GM18909 (cell line): ENCODE measurements around the gene PBOV1.

Source experiments
- ATAC-seq: cut with Tn5 transposase; IDR thresholded peaks from one replicate; pipeline ENCODE4 v1.9.1; 2021; ENCODE audit warnings: mild to moderate bottlenecking; ENCODE audit not compliant: unreplicated experiment, poor library complexity

Gene PBOV1

GRCh38 chr6:138218449-138218848, at the start of gene PBOV1:
PBOV1 (minus strand) TSS chr6:138218491; CDS start chr6:138218395, 96 bp downstream.
- no peak for ATAC-seq

GRCh38 chr6:138266095-138266494, 47.8 kb upstream of the PBOV1 start:
- ATAC-seq, result no peak

- ATAC-seq, result no peak
Observed at GRCh38 chr6:138264372-138264880, 46.1 kb upstream of the PBOV1 start.

GRCh38 chr6:138263963-138264362, 45.7 kb upstream of the PBOV1 start:
- no peak for ATAC-seq

GRCh38 chr6:138261116-138261780, 43.0 kb upstream of the PBOV1 start:
- no peak for ATAC-seq

GRCh38 chr6:138258991-138259390, 40.7 kb upstream of the PBOV1 start:
- no peak for ATAC-seq

- ATAC-seq, result no peak
Observed at GRCh38 chr6:138258197-138258596, 39.9 kb upstream of the PBOV1 start.

- no peak for ATAC-seq
Observed at GRCh38 chr6:138257638-138258040, 39.3 kb upstream of the PBOV1 start.

- no peak for ATAC-seq
Observed at GRCh38 chr6:138255443-138255842, 37.2 kb upstream of the PBOV1 start.

- no peak for ATAC-seq
Observed at GRCh38 chr6:138253731-138254130, 35.4 kb upstream of the PBOV1 start.

- ATAC-seq, result no peak
Observed at GRCh38 chr6:138250513-138251247, 32.4 kb upstream of the PBOV1 start.

- ATAC-seq, result no peak
Observed at GRCh38 chr6:138250053-138250452, 31.8 kb upstream of the PBOV1 start.

- no peak for ATAC-seq
Observed at GRCh38 chr6:138248878-138249277, 30.6 kb upstream of the PBOV1 start.

GRCh38 chr6:138248011-138248410, 29.7 kb upstream of the PBOV1 start:
- no peak for ATAC-seq

- no peak for ATAC-seq
Observed at GRCh38 chr6:138246650-138247440, 28.6 kb upstream of the PBOV1 start.

GRCh38 chr6:138245751-138246150, 27.5 kb upstream of the PBOV1 start:
- ATAC-seq, result no peak

GRCh38 chr6:138242987-138243592, 24.8 kb upstream of the PBOV1 start:
- ATAC-seq, result no peak

GRCh38 chr6:138241934-138242333, 23.6 kb upstream of the PBOV1 start:
- ATAC-seq, result no peak

GRCh38 chr6:138241381-138241780, 23.1 kb upstream of the PBOV1 start:
- ATAC-seq, result no peak

- ATAC-seq, result no peak
Observed at GRCh38 chr6:138240476-138241245, 22.4 kb upstream of the PBOV1 start.
